HG03469 (cell line): Measurements from ENCODE around the gene KCNIP1.

Experiments
- ATAC-seq: cut with Tn5 transposase; IDR thresholded peaks from one replicate; pipeline ENCODE4 v1.9.1; 2021; ENCODE audit warnings: mild to moderate bottlenecking, moderate library complexity, moderate number of reproducible peaks; ENCODE audit not compliant: unreplicated experiment

The KCNIP1 gene

GRCh38 chr5:170503990-170504596 is at the start of gene KCNIP1:
Gene KCNIP1, plus strand, starts transcription at chr5:170504020.
- no peak for ATAC-seq

DNA sequence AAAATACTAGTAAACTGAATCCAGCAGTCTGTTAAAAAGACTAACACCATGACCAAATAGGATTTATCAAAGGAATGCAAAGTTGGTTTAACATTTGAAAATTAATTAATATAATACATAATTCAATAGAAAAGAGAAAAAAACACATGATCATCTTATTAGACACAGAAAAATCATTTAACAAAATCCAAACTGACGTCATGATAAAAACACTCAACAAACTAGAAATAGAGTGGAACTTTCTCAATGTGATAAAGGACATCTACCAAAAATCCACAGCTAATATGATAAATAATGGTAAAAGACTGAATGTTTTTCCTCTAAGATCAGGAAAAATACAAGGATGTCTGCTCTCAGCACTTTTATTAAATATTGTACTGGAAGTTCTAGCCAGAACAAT is 40.4 kb upstream of the KCNIP1 start:
- ATAC-seq, result no peak

DNA sequence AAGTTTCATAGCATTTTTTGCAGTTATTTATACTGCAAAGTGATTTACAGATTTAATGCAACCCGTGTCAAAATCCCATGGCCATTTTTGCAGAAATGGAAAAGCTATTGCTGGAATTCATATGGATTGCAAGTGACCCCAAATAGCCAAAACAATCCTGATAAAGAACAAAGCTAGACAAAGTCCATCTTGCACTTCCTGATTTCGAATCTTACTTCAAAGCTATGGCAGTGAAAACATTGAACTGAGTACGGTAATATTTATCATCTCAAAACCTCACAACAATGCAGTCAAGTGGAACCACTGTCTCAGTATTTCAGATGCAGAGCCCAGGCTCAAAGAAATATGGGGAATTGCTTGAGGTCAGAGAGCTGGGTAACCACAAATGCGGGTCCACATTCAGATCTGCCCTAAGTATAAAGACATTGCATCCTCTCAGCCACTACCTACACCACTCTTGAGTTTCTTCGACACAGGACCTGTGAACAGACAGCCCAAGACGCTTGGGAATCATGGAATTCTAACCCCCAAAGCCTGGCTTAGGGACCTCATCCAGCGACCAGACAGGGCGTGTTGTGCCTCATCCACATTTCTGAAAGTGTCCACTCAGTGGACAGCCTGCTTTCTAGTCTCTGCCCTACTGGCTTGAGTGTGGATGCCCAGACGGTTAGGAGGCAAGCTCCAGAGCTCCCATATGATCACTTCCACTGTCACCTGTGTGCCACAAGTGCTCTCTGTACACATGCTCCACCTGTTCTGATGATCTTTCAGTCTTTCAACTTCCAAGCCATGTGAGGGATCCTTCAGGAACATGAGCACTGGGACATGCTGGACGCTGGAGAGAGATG is 39.3 kb upstream of the KCNIP1 start:
- no peak for ATAC-seq

DNA sequence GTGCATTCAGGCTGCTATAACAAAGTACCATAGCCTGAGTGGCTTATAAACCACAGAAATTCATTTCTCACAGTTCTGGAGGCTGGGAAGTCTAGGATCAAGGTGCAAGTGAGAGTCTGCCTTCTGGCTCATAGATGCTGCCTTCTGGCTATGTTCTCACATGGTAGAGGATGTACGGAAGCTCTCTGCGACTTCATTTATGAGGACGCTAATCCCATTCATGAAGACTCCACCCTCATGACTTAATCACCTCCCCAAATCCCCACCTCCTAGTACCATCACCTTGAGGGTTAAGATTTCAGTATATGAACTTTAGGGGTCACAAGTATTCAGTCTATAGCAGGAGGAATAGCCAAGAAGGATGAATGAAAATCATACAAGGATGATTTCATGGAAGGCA is 37.3 kb upstream of the KCNIP1 start:
- ATAC-seq, result no peak

- no peak for ATAC-seq
Observed at GRCh38 chr5:170466988-170467707, 36.7 kb upstream of the KCNIP1 start.

- no peak for ATAC-seq
Observed at GRCh38 chr5:170468633-170469285, 35.1 kb upstream of the KCNIP1 start.

DNA sequence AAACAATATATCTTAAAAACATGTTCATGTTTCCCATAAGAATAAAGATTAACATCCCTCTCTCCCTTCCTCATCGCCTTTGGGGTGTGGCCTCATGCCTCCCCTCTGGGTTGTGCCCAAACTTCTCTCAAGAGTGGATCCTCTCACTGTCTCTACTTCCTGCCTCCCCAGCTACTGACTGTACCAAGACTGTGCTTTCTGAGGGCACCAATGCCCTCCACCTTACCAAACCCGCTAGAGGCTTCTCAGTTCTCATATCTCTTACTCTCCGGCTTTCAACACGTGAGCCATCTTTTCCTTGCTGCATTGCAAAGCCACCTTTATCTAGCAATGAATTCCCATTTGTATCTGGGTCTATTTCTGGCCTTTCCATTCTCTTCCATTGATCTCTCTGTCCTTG is 34.4 kb upstream of the KCNIP1 start:
- no peak for ATAC-seq

GRCh38 chr5:170470275-170470674 is 33.5 kb upstream of the KCNIP1 start:
- no peak for ATAC-seq

GRCh38 chr5:170470808-170471404 is 32.9 kb upstream of the KCNIP1 start:
- no peak for ATAC-seq

- ATAC-seq, result no peak
Observed at GRCh38 chr5:170471551-170472178, 32.2 kb upstream of the KCNIP1 start.

DNA sequence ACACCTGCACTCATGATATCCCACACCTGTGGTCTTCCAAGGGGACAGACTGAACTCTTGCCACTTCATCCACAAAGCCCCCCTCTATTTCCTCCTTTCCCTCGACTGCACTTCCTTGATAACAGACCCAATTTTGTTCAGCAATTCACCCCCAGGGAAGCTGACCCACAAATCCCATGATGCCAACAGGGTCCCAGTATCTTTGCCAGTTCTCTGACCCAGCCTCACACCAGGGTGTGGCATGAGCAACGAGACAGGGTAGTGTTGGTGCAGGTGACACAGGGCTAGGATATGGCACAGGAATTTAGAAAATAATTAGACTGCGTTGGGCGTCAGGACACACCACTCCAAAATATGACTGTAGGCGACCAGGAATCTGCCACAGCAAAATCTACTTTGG is 30.2 kb upstream of the KCNIP1 start:
- ATAC-seq, result no peak

DNA sequence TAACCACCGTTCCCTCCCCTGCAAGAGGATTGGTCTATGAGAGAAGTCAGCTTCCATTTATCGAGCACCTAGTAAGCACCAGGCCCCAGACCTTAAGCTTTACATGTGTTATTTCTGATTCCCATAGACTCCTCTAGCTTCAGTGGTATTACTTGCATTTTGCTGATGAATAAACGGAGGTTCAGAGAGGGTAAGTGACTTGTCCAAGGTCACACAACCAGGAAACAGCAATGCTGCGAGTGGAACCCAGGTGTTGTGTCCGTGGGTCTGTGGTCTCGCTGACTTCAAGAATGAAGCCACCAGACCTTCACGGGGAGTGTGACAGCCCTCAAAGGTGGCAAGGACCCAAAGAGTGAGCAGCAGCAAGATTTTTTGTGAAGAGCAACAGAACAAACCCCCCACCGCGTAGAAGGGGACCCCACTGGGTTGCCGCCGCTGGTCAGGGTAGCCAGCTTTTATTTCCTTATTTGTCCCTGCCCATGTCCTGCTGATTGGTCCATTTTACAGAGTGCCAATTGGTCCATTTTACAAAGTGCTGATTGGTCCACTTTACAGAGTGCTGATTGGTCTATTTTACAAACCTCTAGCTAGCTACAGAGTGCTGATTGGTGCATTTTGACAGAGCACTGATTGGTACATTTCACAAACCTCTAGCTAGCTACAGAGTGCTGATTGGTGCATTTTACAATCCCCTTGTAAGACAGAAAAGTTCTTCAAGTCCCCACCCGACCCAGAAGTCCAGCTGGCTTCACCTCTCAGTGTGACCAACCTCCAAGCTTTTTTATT is 29.1 kb upstream of the KCNIP1 start:
- ATAC-seq, result no peak

DNA sequence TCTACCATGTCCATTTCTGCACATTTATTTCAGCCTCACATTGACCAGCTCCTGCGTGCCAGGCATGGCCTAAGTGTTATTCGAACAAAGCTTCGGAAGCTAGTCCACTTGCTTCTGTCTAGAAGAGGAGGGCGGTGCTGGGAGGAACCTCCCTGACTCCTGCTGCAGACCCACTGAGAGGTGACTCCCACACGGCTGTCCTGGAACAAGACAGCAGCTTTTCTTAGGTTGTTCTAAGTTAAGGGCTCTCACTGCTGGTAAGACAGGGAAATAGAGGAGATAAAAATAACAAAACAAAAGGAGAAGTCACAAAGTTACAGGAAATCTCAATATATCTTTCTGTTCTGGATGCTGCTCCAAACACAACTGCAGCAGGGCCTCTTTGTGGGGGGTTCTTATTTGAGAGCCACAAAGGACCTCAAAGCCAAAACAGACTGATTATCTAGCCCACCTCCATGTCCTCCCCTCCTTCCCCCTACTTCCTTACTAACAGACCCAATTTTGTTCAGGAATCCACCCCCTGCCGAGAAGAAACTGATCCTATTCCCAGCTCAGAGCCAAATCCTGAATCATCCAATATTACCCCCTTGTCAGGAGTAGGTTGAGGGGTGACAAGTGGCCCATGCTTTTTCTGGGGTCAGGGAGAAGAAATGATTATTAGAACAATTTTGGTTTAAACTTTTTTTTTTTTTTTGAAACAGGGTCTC is 28.4 kb upstream of the KCNIP1 start:
- ATAC-seq, result no peak

- no peak for ATAC-seq
Observed at GRCh38 chr5:170476704-170477103, 27.1 kb upstream of the KCNIP1 start.

DNA sequence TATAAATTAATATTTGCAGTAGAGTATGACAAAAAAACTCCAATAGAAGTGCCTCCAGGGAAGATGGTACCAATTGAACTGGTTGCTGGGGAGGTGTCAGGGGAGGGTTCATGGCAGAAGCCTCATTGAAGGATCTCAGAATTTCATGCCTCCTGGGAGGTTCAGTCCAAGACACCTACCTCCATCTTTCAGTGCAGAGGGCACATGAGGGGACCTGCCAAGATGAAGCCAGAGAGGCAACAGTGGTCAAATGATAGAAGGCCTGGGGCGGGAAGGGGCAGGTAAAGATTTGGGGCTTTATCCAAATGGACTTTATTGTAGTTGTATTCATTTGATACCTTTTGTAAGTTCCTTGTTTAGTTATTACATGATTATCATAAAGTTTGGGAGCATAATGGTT is 25.9 kb upstream of the KCNIP1 start:
- ATAC-seq, result no peak

GRCh38 chr5:170478306-170478705 is 25.5 kb upstream of the KCNIP1 start:
- no peak for ATAC-seq

DNA sequence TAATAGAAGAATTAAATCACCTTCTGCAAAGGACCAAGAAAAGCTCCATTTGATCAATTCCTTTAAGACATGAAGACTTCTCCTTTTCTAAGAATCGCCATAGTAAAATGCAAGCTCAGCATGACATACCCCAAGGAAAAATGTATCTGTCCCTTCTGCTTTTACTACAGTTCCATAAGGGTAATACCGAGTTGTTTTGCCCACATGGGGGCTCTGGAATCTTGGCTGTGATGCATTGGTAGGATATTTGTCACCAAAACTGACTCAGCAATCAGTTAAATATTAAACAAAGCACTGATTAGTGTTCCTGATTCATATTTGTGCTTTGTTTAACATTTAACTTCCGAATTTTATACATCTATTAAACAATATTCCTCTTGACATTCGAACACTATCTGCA is 24.3 kb upstream of the KCNIP1 start:
- ATAC-seq, result no peak

GRCh38 chr5:170480260-170480659 is 23.6 kb upstream of the KCNIP1 start:
- ATAC-seq, result no peak

DNA sequence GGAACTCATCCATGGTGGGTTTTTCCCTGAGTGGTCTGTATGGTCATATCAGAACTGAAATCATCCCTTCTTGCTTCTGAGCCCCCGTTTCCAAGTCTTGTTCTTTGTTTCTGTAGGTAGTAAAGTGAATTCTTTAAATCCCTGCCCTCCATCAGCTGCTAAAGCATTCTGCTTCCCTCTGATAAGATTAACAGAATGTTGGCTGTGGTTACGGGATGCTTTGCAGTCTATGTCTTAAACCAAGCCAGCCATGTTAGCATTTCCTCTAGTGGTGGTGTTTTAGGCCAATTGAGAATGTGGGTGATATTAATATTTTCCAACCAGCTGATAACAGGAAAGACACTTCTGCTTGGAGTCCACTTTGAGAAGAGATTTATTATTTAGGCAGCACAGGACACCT is 22.0 kb upstream of the KCNIP1 start:
- no peak for ATAC-seq
